ENCODE results near the gene PRXL2B. TPM values are rescaled to one million over a fixed set of nuclear protein-coding genes. Genes with fewer than 3 reads are reported as not detected.

PRXL2B gene
- total RNA-seq, 1 experiment from 2014 or later: 12.6 TPM

GRCh38 chr1:2627746-2628145, 41.2 kb downstream of the PRXL2B start:
- Mint-ChIP-seq H3K4me3 (ENCODE audit: unreplicated experiment) (no peak overlapping the region), H3K27ac (ENCODE audit: low read depth, unreplicated experiment) (no peak overlapping the region), H3K27me3 (ENCODE audit: insufficient read depth, unreplicated experiment) (peaks cover 12% of the 10 kb centered on the region), H3K36me3 (ENCODE audit: insufficient read depth, unreplicated experiment) (no peaks in the 10 kb centered on the region), H3K9me3 (ENCODE audit: unreplicated experiment) (peaks cover 9% of the 10 kb centered on the region), H3K4me1 (ENCODE audit: insufficient read depth, unreplicated experiment) (no peaks in the 10 kb centered on the region)
- CTCF ChIA-PET: no interaction called here
- no TSS peak for BruUV-seq (replicated peaks)
- no peak for TF ChIP-seq CTCF (IDR thresholded peaks at IDR 0.05; ENCODE audit: unreplicated experiment)
- intact Hi-C loops (cut with micrococcal nuclease): no loop called here
- no peak for DNase-seq (ENCODE audit: unreplicated experiment)
- POLR2A ChIA-PET: no interaction called here

- Mint-ChIP-seq H3K27ac (ENCODE audit: low read depth, unreplicated experiment) (no peak overlapping the region), H3K27me3 (ENCODE audit: insufficient read depth, unreplicated experiment) (peaks cover 12% of the 10 kb centered on the region), H3K4me3 (ENCODE audit: unreplicated experiment) (no peak overlapping the region), H3K9me3 (ENCODE audit: unreplicated experiment) (peaks cover 9% of the 10 kb centered on the region), H3K36me3 (ENCODE audit: insufficient read depth, unreplicated experiment) (no peaks in the 10 kb centered on the region), H3K4me1 (ENCODE audit: insufficient read depth, unreplicated experiment) (no peaks in the 10 kb centered on the region)
- BruUV-seq (replicated peaks): no TSS peak
- intact Hi-C loops (cut with micrococcal nuclease): no loop called here
- ChIA-PET CTCF (no interaction called here), POLR2A (no interaction called here)
- TF ChIP-seq CTCF (IDR thresholded peaks at IDR 0.05; ENCODE audit: unreplicated experiment): no peak
- DNase-seq (ENCODE audit: unreplicated experiment): no peak
Observed at GRCh38 chr1:2628191-2628932, 41.8 kb downstream of the PRXL2B start.

GRCh38 chr1:2628933-2629626, 42.5 kb downstream of the PRXL2B start:
- POLR2A ChIA-PET: no interaction called here
- BruUV-seq (replicated peaks): no TSS peak
- intact Hi-C loops (cut with micrococcal nuclease): no loop called here
- Mint-ChIP-seq H3K4me3 (ENCODE audit: unreplicated experiment) (no peak overlapping the region), H3K9me3 (ENCODE audit: unreplicated experiment) (peaks cover 9% of the 10 kb centered on the region), H3K4me1 (ENCODE audit: insufficient read depth, unreplicated experiment) (no peaks in the 10 kb centered on the region), H3K27ac (ENCODE audit: low read depth, unreplicated experiment) (no peak overlapping the region), H3K36me3 (ENCODE audit: insufficient read depth, unreplicated experiment) (no peaks in the 10 kb centered on the region), H3K27me3 (ENCODE audit: insufficient read depth, unreplicated experiment) (peaks cover 12% of the 10 kb centered on the region)
- CTCF ChIA-PET: interaction anchor here (1.3 kb wide), 1 partner anchor 31 kb away, joined by 4 read pairs; no protein-coding TSS in a partner anchor
- no peak for TF ChIP-seq CTCF (IDR thresholded peaks at IDR 0.05; ENCODE audit: unreplicated experiment)
- DNase-seq (ENCODE audit: unreplicated experiment): no peak

- Mint-ChIP-seq H3K27me3 (ENCODE audit: insufficient read depth, unreplicated experiment) (peaks cover 12% of the 10 kb centered on the region), H3K4me1 (ENCODE audit: insufficient read depth, unreplicated experiment) (no peaks in the 10 kb centered on the region), H3K9me3 (ENCODE audit: unreplicated experiment) (peaks cover 9% of the 10 kb centered on the region), H3K27ac (ENCODE audit: low read depth, unreplicated experiment) (no peak overlapping the region), H3K4me3 (ENCODE audit: unreplicated experiment) (no peak overlapping the region), H3K36me3 (ENCODE audit: insufficient read depth, unreplicated experiment) (no peaks in the 10 kb centered on the region)
- POLR2A ChIA-PET: no interaction called here
- CTCF ChIA-PET: interaction anchor here (1.3 kb wide), 1 partner anchor 32 kb away, joined by 4 read pairs; no protein-coding TSS in a partner anchor
- TF ChIP-seq CTCF (IDR thresholded peaks at IDR 0.05; ENCODE audit: unreplicated experiment): no peak
- no peak for DNase-seq (ENCODE audit: unreplicated experiment)
- intact Hi-C loops (cut with micrococcal nuclease): no loop called here
- no TSS peak for BruUV-seq (replicated peaks)
Observed at GRCh38 chr1:2629627-2630497, 43.3 kb downstream of the PRXL2B start.

Data from MCF 10A (cell line).